ENCODE data around the gene CEMIP. TPM values are rescaled to one million over a fixed set of nuclear protein-coding genes. Genes with fewer than 3 reads are reported as not detected.

The CEMIP gene
- total RNA-seq, 1 donor, result 131 TPM

- no peak for DNase-seq (ENCODE audit: low read depth)
- TF ChIP-seq CTCF (IDR thresholded peaks at IDR 0.05; ENCODE audit: insufficient read depth, low read depth, low read length), result no peak
- H3K4me3 ChIP-seq (ENCODE audit: low read depth, low read length), result no peak overlapping the region
These were observed 4.1 kb downstream of the CEMIP start for GRCh38 chr15:80783260-80783659.

GRCh38 chr15:80785335-80785734 lies 6.2 kb downstream of the CEMIP start:
- no peak for DNase-seq (ENCODE audit: low read depth)
- no peak for TF ChIP-seq CTCF (IDR thresholded peaks at IDR 0.05; ENCODE audit: insufficient read depth, low read depth, low read length)
- H3K4me3 ChIP-seq (ENCODE audit: low read depth, low read length), result no peak overlapping the region

- H3K4me3 ChIP-seq (ENCODE audit: low read depth, low read length), result no peak overlapping the region
- no peak for DNase-seq (ENCODE audit: low read depth)
- TF ChIP-seq CTCF (IDR thresholded peaks at IDR 0.05; ENCODE audit: insufficient read depth, low read depth, low read length), result no peak
These were observed 6.7 kb downstream of the CEMIP start for GRCh38 chr15:80785811-80786354.

GRCh38 chr15:80787316-80787715 lies 8.1 kb downstream of the CEMIP start:
- DNase-seq (ENCODE audit: low read depth), result no peak
- H3K4me3 ChIP-seq (ENCODE audit: low read depth, low read length), result no peak overlapping the region
- TF ChIP-seq CTCF (IDR thresholded peaks at IDR 0.05; ENCODE audit: insufficient read depth, low read depth, low read length), result no peak

GRCh38 chr15:80788536-80788935 lies 9.4 kb downstream of the CEMIP start:
- peak; percentile 45 for DNase-seq (ENCODE audit: low read depth)
- no peak overlapping the region for H3K4me3 ChIP-seq (ENCODE audit: low read depth, low read length)
- no peak for TF ChIP-seq CTCF (IDR thresholded peaks at IDR 0.05; ENCODE audit: insufficient read depth, low read depth, low read length)

- peak; percentile 34 for DNase-seq (ENCODE audit: low read depth)
- no peak for TF ChIP-seq CTCF (IDR thresholded peaks at IDR 0.05; ENCODE audit: insufficient read depth, low read depth, low read length)
- H3K4me3 ChIP-seq (ENCODE audit: low read depth, low read length), result no peak overlapping the region
These were observed 10.1 kb downstream of the CEMIP start for GRCh38 chr15:80789296-80789695.

GRCh38 chr15:80789796-80790195 lies 10.6 kb downstream of the CEMIP start:
- TF ChIP-seq CTCF (IDR thresholded peaks at IDR 0.05; ENCODE audit: insufficient read depth, low read depth, low read length), result no peak
- H3K4me3 ChIP-seq (ENCODE audit: low read depth, low read length), result no peak overlapping the region
- no peak for DNase-seq (ENCODE audit: low read depth)
